Measurements from ENCODE around the gene STK39. TPM values are rescaled to one million over a fixed set of nuclear protein-coding genes. Genes with fewer than 3 reads are reported as not detected.

Gene STK39
- total RNA-seq, 1 experiment from 2014 or later: 2.9 TPM

GRCh38 chr2:168255103-168255502, 7.7 kb upstream of the STK39 start:
- H3K27ac Mint-ChIP-seq (ENCODE audit: unreplicated experiment): no peak overlapping the region
- BruUV-seq (replicated peaks): no TSS peak
- no peak for DNase-seq
- intact Hi-C loops (cut with micrococcal nuclease; ENCODE audit: unreplicated experiment): no loop called here
- H3K4me1 ChIP-seq: peaks cover 4% of the 10 kb centered on the region; the same call in 1 of the 2 replicates
- H3K4me1 Mint-ChIP-seq (ENCODE audit: low read depth, unreplicated experiment): no peaks in the 10 kb centered on the region
- no peak overlapping the region for H3K4me3 Mint-ChIP-seq (ENCODE audit: unreplicated experiment)
- no peak overlapping the region for H3K4me3 ChIP-seq (ENCODE audit: low read depth, low read length)
- peaks cover 13% of the 10 kb centered on the region for H3K9me3 Mint-ChIP-seq (ENCODE audit: unreplicated experiment)
- no peak for TF ChIP-seq CTCF (IDR thresholded peaks at IDR 0.05; ENCODE audit: insufficient read depth in 1 of 2, low read depth in 1 of 2, low read length in 1 of 2, severe bottlenecking in 1 of 2, unreplicated experiment in 1 of 2)
- CTCF ChIA-PET: no interaction called here
- H3K36me3 ChIP-seq (ENCODE audit: control insufficient read depth, insufficient read depth, low read length): no peaks in the 10 kb centered on the region
- POLR2A ChIA-PET: no interaction called here
- H3K9me3 ChIP-seq: no peaks in the 10 kb centered on the region; the same call in 1 of the 2 replicates
- H3K36me3 Mint-ChIP-seq (ENCODE audit: insufficient read depth, unreplicated experiment): no peaks in the 10 kb centered on the region
- no peaks in the 10 kb centered on the region for H3K27me3 Mint-ChIP-seq (ENCODE audit: insufficient read depth, unreplicated experiment)
- no peaks in the 10 kb centered on the region for H3K27me3 ChIP-seq (replicated peaks; ENCODE audit: control insufficient read depth, insufficient read depth, low read length)

- no TSS peak for BruUV-seq (replicated peaks)
- H3K4me3 ChIP-seq (ENCODE audit: low read depth, low read length): no peak overlapping the region
- ChIA-PET POLR2A (no interaction called here), CTCF (no interaction called here)
- DNase-seq: no peak
- H3K9me3 Mint-ChIP-seq (ENCODE audit: unreplicated experiment): peaks cover 12% of the 10 kb centered on the region
- H3K4me3 Mint-ChIP-seq (ENCODE audit: unreplicated experiment): no peak overlapping the region
- no peaks in the 10 kb centered on the region for H3K36me3 ChIP-seq (ENCODE audit: control insufficient read depth, insufficient read depth, low read length)
- no peaks in the 10 kb centered on the region; the same call in 1 of the 2 replicates for H3K9me3 ChIP-seq
- H3K4me1 Mint-ChIP-seq (ENCODE audit: low read depth, unreplicated experiment): no peaks in the 10 kb centered on the region
- peaks cover 3% of the 10 kb centered on the region for H3K27me3 Mint-ChIP-seq (ENCODE audit: insufficient read depth, unreplicated experiment)
- no peak for TF ChIP-seq CTCF (IDR thresholded peaks at IDR 0.05; ENCODE audit: insufficient read depth in 1 of 2, low read depth in 1 of 2, low read length in 1 of 2, severe bottlenecking in 1 of 2, unreplicated experiment in 1 of 2)
- intact Hi-C loops (cut with micrococcal nuclease; ENCODE audit: unreplicated experiment): no loop called here
- no peaks in the 10 kb centered on the region for H3K27me3 ChIP-seq (replicated peaks; ENCODE audit: control insufficient read depth, insufficient read depth, low read length)
- no peak overlapping the region for H3K27ac Mint-ChIP-seq (ENCODE audit: unreplicated experiment)
- no peaks in the 10 kb centered on the region for H3K36me3 Mint-ChIP-seq (ENCODE audit: insufficient read depth, unreplicated experiment)
- H3K4me1 ChIP-seq: peaks cover 4% of the 10 kb centered on the region; the same call in 1 of the 2 replicates
Observed at GRCh38 chr2:168254158-168254935, 7.0 kb upstream of the STK39 start.

- CTCF ChIA-PET: no interaction called here
- H3K27me3 Mint-ChIP-seq (ENCODE audit: insufficient read depth, unreplicated experiment): peaks cover 3% of the 10 kb centered on the region
- H3K4me1 ChIP-seq: peaks cover 5% of the 10 kb centered on the region
- H3K27ac Mint-ChIP-seq (ENCODE audit: unreplicated experiment): no peak overlapping the region
- no peak overlapping the region for H3K4me3 ChIP-seq (ENCODE audit: low read depth, low read length)
- TF ChIP-seq CTCF (IDR thresholded peaks at IDR 0.05; ENCODE audit: insufficient read depth in 1 of 2, low read depth in 1 of 2, low read length in 1 of 2, severe bottlenecking in 1 of 2, unreplicated experiment in 1 of 2): no peak
- POLR2A ChIA-PET: no interaction called here
- no peak overlapping the region for H3K4me3 Mint-ChIP-seq (ENCODE audit: unreplicated experiment)
- peaks cover 2% of the 10 kb centered on the region for H3K9me3 Mint-ChIP-seq (ENCODE audit: unreplicated experiment)
- H3K27me3 ChIP-seq (replicated peaks; ENCODE audit: control insufficient read depth, insufficient read depth, low read length): no peaks in the 10 kb centered on the region
- no peaks in the 10 kb centered on the region for H3K36me3 ChIP-seq (ENCODE audit: control insufficient read depth, insufficient read depth, low read length)
- intact Hi-C loops (cut with micrococcal nuclease; ENCODE audit: unreplicated experiment): no loop called here
- H3K9me3 ChIP-seq: no peaks in the 10 kb centered on the region
- no peak for DNase-seq
- no TSS peak for BruUV-seq (replicated peaks)
- H3K4me1 Mint-ChIP-seq (ENCODE audit: low read depth, unreplicated experiment): no peaks in the 10 kb centered on the region
- no peaks in the 10 kb centered on the region for H3K36me3 Mint-ChIP-seq (ENCODE audit: insufficient read depth, unreplicated experiment)
Observed at GRCh38 chr2:168253379-168253778, 6.0 kb upstream of the STK39 start.

Measured in Caco-2 (cell line).